Endodermal cell (in vitro differentiated cells): ENCODE results near the gene SH3BP5. TPM values are rescaled to one million over a fixed set of nuclear protein-coding genes. Genes with fewer than 3 reads are reported as not detected.

ENCODE experiments used
- DNase-seq: peaks from one replicate; pipeline ENCODE4 v3.0.0-alpha.2; 2017
- H3K27ac ChIP-seq: 2 replicates; pipeline ENCODE4 v1.5.1; 2013; ENCODE audit warnings: mild to moderate bottlenecking, low read depth, low read length, moderate library complexity
- H3K27me3 ChIP-seq: 2 replicates; pipeline ENCODE4 v1.6.1; 2013; ENCODE audit warnings: mild to moderate bottlenecking, low read length, moderate library complexity; ENCODE audit not compliant: insufficient read depth, control insufficient read depth, poor library complexity, severe bottlenecking
- H3K36me3 ChIP-seq: 2 replicates; pipeline ENCODE4 v1.7.0; 2013; ENCODE audit warnings: mild to moderate bottlenecking, low read length, moderate library complexity; ENCODE audit not compliant: control insufficient read depth, insufficient read depth
- H3K4me1 ChIP-seq: one replicate; pipeline ENCODE4 v1.7.0; 2013; ENCODE audit warnings: low read length; ENCODE audit not compliant: control insufficient read depth, insufficient read depth
- H3K4me3 ChIP-seq: 2 replicates; pipeline ENCODE4 v1.5.1; 2013; ENCODE audit warnings: mild to moderate bottlenecking, low read length, moderate library complexity
- H3K9ac ChIP-seq: 2 replicates; pipeline ENCODE4 v1.6.1; 2013; ENCODE audit warnings: mild to moderate bottlenecking, low read length, moderate library complexity; ENCODE audit not compliant: poor library complexity, severe bottlenecking; ENCODE audit errors: extremely low read depth
- H3K9me3 ChIP-seq: 2 replicates; pipeline ENCODE4 v1.6.1; 2013; ENCODE audit warnings: mild to moderate bottlenecking, low read length, moderate library complexity; ENCODE audit not compliant: control insufficient read depth
- H3K27ac Mint-ChIP-seq: 2 replicates; pipeline ENCODE4 v1.8.0; 2020; ENCODE audit warnings: mixed read lengths
- H3K27me3 Mint-ChIP-seq: 2 replicates; pipeline ENCODE4 v1.8.0; 2021; ENCODE audit warnings: mild to moderate bottlenecking, mixed read lengths; ENCODE audit not compliant: insufficient read depth
- H3K36me3 Mint-ChIP-seq: 2 replicates; pipeline ENCODE4 v1.8.0; 2020; ENCODE audit warnings: low read depth, mixed read lengths
- H3K4me1 Mint-ChIP-seq: 2 replicates; pipeline ENCODE4 v1.8.0; 2020; ENCODE audit warnings: mixed read lengths
- H3K4me3 Mint-ChIP-seq: 2 replicates; pipeline ENCODE4 v1.8.0; 2020; ENCODE audit warnings: mild to moderate bottlenecking, moderate library complexity, mixed read lengths
- H3K9me3 Mint-ChIP-seq: 2 replicates; pipeline ENCODE4 v1.8.0; 2020; ENCODE audit warnings: mild to moderate bottlenecking, mixed read lengths
- CTCF ChIP-seq: fragments of 200-600 bp; sonication (generic); conservative IDR thresholded peaks from 2 replicates; pipeline ENCODE4 v1.5.0; 2021; ENCODE audit warnings: antibody characterized with exemption, mild to moderate bottlenecking
- WGBS, 2 experiments: methylation state at CpG; one replicate each; pipeline versions ENCODE4 v1.1.5 to v1.1.7; 2013; ENCODE audit warnings: missing lambda C conversion rate in 2 of 2, mixed read lengths in 1 of 2; ENCODE audit not compliant: insufficient coverage in 1 of 2, insufficient read length in 1 of 2; 5-methylcytosine and 5-hydroxymethylcytosine counted together
- total RNA-seq, 2 donors: library from RNA; stranded (reverse); fragmentation: NEBNext Ultra II Directional in 1 of 2; extraction: Animal tissue kit (Norgen Biotek cat#: 25700) in 1 of 2; gene quantifications; 2 replicates in 1 of 2; 3 replicates in 1 of 2; pipeline ENCODE4 v1.2.1, GENCODE V29; 2021

SH3BP5 gene
- total RNA-seq, 2 donors from 2014 or later = 25.8 to 30.3 TPM

DNA sequence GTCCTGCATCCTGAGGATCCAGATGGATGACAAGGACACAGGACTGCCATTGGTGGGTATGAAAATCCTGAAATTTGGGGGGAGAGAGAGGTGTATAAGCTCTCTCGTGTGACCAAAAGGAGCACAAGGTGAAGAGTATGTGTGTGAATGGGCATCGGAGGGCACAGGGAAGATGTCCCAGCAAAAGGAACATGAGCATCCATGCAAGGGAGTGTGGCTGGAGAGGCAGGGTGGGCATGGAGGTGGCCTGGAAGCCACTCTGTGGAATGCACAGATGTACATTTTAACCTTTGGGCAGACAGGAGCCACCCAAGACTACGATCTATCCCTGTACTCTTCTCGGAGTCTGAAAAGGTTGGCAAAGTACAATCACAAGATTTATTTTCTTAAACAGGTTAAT lies 71.9 kb downstream of the SH3BP5 start:
- Mint-ChIP-seq H3K27ac (no peak overlapping the region), H3K9me3 (no peaks in the 10 kb centered on the region), H3K36me3 (peaks cover 63% of the 10 kb centered on the region), H3K27me3 (no peaks in the 10 kb centered on the region), H3K4me3 (no peak overlapping the region), H3K4me1 (no peaks in the 10 kb centered on the region)
- no peak for DNase-seq
- H3K27ac ChIP-seq = no peak overlapping the region
- H3K4me1 ChIP-seq = no peaks in the 10 kb centered on the region
- H3K9me3 ChIP-seq = no peaks in the 10 kb centered on the region
- H3K36me3 ChIP-seq = peaks cover 62% of the 10 kb centered on the region
- H3K4me3 ChIP-seq = no peak overlapping the region
- no peaks in the 10 kb centered on the region for H3K27me3 ChIP-seq
- no peak overlapping the region for H3K9ac ChIP-seq
- no peak for TF ChIP-seq CTCF
- WGBS, 2 experiments = 90 to 96% methylated on average over 2 to 4 of the region's 4 CpGs

- H3K27me3 Mint-ChIP-seq = no peaks in the 10 kb centered on the region
- H3K4me1 ChIP-seq = no peaks in the 10 kb centered on the region
- H3K9me3 Mint-ChIP-seq = no peaks in the 10 kb centered on the region
- no peak for DNase-seq
- no peaks in the 10 kb centered on the region for H3K4me1 Mint-ChIP-seq
- no peak overlapping the region for H3K4me3 ChIP-seq
- no peak for TF ChIP-seq CTCF
- H3K27ac Mint-ChIP-seq = no peak overlapping the region
- no peaks in the 10 kb centered on the region for H3K27me3 ChIP-seq
- no peak overlapping the region for H3K27ac ChIP-seq
- H3K4me3 Mint-ChIP-seq = no peak overlapping the region
- H3K36me3 Mint-ChIP-seq = peaks cover 69% of the 10 kb centered on the region
- H3K36me3 ChIP-seq = peaks cover 81% of the 10 kb centered on the region
- H3K9me3 ChIP-seq = no peaks in the 10 kb centered on the region
- WGBS, 2 experiments = 95 to 99% methylated on average over 7 of the region's 7 CpGs
- H3K9ac ChIP-seq = no peak overlapping the region
These were observed 73.7 kb downstream of the SH3BP5 start for GRCh38 chr3:15258720-15259119.

DNA sequence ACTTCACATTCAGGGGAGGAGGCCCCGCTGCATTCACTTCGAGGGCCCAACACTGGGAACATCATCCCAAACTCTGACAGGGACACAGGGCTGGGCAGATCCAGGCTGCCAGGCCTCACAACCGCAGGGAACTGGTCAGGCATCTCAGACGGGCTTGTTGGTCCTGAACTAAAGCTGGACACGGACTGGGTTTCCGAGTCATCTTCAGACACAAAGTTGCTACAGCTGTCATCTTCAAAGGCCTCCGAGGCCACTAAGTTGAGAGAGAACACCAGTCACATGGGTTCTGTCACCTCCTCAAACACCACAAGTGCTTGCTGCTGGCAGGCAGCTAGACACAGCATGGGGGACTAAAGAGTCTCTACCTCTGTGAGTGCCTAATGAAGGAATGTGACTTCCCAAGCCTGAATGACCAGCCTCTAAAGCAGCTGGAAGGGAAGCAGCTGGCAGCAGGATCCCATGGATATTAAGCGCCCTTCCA lies 75.5 kb downstream of the SH3BP5 start:
- Histone ChIP-seq H3K27me3 (no peaks in the 10 kb centered on the region), H3K4me1 (no peaks in the 10 kb centered on the region), H3K9ac (no peak overlapping the region), H3K36me3 (peaks cover 96% of the 10 kb centered on the region), H3K4me3 (no peak overlapping the region), H3K9me3 (no peaks in the 10 kb centered on the region), H3K27ac (no peak overlapping the region)
- Mint-ChIP-seq H3K4me1 (no peaks in the 10 kb centered on the region), H3K27me3 (no peaks in the 10 kb centered on the region), H3K36me3 (peaks cover 69% of the 10 kb centered on the region), H3K4me3 (no peak overlapping the region), H3K27ac (peak overlapping the region; percentile 20), H3K9me3 (no peaks in the 10 kb centered on the region)
- DNase-seq = no peak
- TF ChIP-seq CTCF = no peak
- 93 to 96% methylated on average over 7 to 8 of the region's 8 CpGs for WGBS, 2 experiments
